Inferior parietal cortex (tissue), 1 donor: ENCODE results near the gene VPS72.

Source experiments
- DNase-seq: peaks from one replicate; pipeline ENCODE4 v3.0.0-alpha.2; 2016; ENCODE audit errors: extremely low spot score

The VPS72 gene

DNA sequence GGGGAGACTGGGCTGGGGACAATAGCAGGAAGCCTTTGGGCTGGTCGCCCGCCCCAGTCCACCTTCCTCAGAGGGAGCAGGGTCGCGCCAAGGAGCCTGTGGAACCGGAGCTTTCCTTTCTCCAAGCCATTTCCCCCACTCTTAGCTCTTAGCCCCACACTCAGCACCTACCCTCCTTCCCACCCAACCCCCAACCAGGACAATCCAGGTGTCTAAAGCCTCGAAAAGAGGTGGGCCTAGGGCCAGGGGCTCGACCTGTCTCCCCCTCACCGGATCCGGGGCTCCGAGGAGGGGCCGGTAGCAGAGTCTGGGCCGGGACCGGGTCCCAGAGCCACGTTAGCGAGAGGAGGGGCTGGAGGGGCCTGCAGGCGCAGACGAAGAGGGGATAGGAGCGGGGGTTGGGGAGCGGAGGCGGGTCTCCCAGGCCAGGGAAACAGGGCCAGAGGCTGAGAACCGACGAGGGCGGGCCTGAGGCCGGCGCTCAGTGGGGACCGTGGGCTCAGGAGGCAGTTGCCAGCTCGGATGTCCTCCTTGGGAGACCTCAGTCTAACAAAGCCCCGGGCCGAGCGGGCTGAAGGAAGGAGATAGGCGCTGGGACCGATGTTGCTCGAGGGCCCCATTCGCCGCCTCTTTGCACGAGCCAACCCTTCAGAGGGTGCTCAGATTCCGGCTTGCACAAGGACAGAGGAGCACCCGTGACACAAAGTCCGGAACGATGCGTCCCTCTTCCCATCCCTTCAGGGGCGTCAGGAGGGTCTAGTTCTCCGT lies 44.5 kb downstream of the VPS72 start:
- peak; percentile 25 for DNase-seq

DNA sequence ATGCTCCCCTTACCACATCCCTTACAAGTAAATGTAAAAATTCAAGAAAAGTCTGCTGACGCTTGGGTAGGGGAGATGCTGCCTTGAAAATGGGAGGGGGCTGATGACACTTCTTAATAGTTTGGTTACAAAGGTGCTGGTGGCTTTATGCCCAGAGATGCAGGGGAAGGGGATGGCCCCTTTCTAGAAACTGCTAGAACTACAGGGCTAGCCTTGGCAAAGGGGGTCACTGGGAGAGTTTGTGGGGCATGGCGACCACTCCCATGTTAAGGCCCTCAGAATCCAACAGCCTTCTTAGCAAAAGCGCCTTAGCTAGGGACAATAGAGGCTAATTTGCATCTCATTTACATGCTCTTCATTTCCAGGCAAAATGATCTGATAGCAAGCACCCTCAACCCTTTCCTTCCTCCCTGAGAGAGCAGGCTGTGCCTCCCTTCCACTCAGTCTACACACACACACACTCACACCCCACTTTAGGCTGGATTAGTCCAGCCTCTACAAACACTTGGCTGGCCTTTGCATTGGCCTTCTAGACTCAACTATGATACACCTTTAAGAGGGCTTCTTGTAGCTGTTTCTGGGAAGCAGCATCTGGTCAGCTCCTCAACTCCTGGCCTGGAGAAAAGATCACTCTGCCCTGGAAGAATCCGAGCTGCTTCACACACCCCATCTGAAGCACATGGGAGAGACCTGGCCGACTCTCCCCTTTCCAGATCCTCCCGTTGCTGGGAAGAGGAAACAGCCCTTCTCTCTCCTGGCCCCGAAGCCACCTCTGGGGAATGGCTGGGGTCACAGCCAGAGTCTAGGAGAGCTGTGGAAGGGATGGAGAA lies 45.3 kb downstream of the VPS72 start:
- no peak for DNase-seq

DNA sequence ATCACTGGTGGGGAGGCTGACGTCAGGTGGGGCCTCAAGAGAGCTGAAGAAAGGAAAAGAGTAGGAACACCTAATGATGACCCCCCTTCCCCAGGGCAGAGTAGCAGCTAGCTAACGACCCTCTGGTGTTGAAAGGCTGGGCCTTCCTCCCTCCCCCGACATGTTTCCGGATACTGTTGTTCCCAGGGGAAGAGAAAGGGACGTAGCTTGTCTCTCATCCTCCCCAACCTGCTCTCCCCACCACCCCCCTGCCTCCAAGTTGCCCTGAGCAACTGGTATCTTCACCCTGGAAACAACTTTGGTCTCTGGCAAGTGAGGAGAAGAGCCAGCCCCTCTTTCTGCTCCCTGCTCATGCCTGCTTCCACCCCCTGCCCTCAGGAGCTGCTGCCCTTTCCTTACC lies 46.0 kb downstream of the VPS72 start:
- DNase-seq: no peak

DNA sequence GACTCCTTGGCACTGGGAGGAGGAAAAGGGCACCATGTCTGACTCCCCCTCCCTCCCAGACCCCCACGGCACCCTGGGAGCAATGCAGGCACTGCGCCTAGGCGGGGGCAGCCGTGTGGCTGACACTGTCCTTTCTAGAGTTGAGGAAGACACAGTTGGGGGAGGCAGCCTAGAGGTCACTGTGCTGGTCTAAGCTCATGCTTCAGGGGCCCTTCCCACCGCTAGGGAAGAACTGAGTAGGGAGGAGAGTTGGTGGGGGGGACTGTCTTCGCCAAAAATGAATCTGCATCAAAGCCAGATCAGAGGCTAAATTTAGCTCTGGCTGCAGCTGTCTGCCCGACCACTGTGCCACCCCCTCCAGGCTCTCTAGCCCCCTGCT lies 47.0 kb downstream of the VPS72 start:
- DNase-seq: no peak

DNA sequence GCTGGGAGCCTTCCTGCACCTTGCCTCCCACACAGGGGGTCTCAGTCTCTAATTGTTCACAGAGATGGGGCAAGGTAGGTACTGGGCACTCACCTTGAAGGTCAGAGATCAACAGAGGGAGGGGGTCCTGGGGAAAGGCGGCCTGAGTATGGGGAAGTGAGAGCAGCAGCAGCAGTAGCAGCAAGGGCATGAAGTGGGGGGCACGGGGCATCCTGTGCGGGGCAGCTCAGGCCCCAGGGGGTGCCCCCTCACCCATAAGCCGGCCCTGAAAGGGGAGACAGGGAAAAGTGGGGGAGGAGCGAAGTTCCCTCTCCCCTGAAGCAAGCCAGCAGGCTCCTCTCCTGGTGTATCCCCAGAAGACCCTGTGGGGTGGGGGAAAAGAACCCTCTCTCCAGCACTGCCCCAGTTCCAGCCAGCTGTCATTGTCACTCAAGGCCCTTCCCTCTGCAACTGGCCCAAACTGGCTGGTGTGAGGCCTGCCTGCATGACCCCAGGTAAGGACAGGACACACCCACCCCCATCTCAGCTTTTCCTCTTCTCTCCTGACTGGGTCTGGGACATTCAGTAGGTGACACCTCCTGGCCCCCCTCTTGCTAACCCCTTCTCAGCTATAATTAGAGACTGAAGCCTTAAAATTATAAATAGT lies 47.5 kb downstream of the VPS72 start:
- no peak for DNase-seq

DNA sequence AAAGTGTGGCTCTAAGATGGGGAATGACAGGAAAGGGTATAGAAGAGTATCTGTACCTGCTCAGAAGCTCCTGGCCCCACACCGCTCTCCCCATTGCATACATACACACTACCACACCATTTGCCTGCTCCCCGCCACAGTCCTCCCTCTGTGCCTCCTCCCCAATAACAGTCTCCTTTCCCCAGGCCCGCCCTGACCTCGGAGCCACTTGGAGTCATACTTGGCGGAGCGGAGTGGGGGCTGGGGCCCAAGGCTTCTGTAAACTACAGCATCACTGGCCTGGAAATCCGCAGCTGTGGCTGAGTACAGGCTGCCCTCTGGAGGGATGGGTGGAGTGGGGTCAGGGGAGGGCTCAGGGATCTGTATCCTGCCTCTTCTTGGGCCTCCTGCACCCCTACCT lies 52.2 kb downstream of the VPS72 start:
- DNase-seq: no peak

DNA sequence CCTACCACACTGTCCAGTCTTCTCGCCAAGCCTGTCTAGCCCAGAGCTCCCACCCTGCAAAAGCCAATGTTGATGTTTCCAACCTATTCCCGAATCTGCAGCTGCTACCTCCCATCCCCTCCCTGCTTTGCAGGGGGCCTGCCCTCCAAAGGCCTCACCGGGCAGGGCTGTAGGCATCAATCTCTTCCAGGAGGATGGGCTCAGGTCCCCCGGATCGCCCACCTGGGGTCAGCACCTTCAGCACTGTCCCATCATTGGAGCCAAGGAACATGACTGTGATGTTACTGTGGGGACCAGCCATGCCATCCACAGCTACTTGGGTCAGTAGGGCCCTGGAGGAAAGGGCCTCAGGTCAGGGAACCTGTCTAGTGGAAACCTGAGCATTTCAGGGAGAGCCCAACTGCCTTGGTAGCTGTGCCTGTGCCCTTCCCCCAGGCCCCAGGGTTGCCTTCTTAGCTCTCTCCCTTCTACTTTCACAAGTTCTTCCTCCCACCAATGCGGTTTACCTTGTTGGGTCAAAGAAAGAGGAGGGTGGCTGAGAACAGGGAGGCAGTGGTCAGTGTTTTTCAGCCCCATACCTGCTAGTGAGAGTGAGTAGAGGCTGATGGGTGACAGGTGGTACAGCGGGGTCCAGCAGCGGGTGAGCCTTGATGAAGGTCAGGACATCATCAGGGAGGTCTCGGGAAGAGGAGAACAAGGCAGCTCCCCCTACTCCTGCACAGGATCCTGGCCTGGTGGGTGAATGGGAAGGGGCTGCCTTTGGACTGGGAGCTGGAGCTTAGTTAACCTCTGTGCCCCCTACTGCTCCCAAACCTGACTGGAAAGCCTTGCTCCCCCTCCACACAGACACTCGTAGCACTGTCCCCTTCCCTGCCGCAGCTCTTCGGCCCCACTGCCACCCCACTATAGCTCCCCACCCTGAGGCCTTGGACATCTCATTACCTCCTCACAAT lies 54.3 kb downstream of the VPS72 start:
- DNase-seq: no peak

DNA sequence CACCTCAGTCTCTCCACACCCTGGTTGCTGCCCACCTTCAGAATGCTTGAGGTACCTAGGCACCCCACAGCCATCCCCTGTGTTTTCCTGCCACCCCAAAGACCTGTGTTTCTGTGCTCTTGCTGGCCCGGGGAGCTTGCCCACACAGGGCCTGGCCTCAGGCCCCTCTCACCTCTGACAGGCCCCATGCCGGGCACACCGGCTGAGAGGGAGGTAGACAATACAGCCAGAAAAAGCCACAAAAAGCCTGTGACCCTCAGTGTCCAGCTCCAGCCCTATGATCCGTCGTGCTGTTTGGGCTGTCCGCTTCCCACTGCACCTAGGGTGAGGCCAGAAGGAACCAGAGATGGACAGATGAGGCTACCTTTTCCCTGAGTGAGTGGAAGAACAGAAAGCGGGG lies 55.0 kb downstream of the VPS72 start:
- no peak for DNase-seq

DNA sequence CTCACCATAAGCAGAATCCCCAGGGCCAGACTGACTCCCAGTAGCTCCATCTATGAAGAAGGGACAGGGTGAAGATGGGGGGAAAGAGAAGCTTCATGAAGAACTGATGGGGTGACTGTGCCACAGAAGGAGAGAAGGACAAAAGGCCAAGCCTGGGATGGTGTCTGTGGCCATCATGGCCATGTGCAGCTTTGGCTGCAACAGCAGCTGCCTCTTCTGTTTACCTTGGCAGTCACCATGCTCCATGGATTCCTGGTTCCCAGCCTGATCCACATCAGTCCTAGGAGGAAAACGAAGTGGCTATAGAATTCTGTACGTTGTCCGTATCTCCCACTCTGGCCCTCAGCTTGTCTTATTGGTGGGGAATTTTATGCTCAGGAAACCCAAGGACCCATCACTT lies 55.6 kb downstream of the VPS72 start:
- no peak for DNase-seq

DNA sequence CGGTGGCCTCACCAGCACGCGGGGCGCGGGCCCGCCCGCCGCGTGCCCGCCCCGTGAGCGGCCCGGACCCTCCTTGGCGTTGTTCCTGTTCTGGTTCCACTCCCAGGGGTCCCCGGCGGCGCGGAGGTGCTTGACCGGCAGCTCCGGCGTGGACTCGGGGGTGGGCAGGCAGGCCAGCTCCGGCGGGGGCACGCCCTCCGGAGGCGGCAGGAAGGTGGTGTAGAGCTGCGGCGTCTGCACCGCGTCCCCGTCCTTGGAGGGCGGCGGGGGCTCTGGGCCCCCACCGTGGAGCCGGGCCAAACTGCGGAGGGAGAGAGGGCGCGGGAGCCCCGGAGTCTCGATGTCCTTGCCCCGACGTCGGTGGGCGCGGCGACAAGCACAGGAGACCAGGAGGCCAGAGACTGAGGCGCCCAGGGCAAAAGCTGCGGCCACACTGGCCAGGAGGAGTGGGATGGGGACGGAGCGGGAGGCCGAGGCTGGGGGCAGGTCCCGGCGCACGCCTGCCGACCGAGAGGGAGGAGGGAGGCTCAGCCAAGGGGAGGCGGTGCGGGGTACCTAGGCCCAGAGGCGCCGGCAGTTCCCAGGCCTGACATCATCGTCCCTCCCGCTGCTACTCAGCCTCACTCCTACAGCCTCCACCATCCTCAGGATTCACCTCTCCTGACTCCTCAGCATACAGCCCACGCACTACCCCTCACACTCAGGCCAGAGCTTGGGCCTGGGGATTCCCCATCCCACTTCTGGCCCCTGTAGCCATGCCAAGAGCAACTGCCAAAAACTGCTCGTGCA lies 56.8 kb downstream of the VPS72 start:
- no peak for DNase-seq

DNA sequence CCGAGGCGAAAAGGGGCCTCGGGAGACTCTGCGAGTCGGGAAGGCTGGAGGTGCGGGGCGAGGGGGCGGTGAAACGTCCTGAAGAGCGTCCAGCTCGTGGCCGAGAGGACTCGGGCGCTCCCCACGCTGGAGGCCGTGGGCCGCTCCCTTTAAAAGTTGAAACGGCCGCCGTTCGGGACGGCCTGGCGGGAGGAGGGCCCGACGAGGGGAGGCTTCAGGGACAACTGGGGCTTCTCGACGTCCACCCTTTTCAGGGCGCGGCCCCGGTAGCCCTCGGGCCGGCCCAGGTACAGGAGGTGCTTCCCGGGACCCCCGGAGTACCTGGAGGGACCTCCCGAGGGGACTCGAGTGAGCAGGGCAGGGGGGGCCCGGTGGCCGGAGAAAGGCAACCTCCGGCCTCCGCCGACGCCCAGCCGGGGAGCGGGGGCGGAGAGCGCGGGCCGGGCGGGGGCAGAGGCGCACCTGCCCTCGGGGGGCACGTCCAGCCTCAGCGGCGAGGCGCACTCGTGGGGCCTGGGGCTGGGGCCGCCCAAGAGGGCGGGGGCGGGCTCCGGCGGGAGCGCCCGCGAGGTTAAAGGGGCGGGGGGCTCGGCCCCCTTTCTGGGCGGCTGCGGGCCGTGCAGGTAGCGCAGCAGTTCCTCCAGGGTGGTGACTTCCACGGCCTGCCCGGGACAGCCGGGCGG lies 57.5 kb downstream of the VPS72 start:
- DNase-seq: no peak

DNA sequence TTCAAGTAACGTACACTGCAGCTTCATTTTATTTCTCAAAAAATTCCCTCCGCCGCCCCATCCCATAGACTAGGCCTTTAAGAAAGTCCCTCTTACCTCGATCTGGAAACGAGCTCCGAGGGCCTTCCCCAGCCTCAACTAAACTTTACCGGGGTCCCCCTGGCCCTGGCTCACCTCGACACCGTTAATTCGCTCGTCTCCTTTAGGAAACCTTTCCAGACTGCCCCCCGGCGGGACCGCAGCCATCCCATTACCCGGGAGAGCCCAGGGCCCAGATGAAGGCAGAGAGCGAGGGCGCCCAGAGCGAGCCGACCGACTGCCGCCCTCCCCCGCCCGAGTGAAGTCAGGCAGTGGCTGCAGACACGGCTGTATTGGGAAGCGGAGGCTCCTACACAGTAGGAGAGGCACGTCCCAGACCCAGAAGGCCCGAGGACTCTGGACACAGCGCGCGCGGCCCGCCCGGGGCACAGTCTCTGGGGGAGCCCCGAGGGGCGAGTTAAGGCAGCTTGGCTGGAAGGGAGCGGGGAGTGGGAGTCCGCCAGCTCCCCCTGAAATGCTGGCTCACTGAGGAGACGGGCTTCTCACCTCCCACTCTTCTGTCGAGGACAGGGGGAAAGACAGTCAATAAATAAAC lies 58.2 kb downstream of the VPS72 start:
- no peak for DNase-seq

DNA sequence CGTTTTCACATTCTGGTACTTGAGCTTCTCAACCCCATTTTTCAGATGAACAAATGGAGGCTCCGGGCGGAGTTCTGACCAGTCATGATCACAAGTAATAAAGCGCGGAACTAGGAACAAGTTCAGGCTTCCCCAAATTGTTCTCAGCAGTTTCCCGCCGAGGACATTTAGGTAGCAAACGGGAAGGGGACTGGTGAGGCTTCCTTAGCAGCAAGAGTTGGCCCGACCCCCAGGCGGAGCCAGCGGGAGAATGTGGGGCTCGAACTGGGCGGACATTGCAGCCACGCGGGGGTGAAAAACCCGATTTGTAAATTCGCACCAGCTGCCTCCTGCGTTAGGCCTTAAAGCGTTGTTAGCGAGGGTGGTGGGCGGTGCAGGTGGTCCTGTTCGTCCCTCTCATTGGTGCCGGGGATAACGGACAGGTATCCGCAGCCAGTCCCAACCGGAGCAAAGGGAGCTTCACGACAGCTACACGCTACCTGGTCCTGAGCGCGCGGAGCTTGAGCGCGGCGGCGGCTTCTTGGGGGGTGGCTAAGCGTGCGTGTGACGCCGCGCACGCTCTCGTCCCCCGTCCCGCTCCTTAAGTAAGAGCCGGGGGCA lies 58.9 kb downstream of the VPS72 start:
- peak; percentile 66 for DNase-seq

DNA sequence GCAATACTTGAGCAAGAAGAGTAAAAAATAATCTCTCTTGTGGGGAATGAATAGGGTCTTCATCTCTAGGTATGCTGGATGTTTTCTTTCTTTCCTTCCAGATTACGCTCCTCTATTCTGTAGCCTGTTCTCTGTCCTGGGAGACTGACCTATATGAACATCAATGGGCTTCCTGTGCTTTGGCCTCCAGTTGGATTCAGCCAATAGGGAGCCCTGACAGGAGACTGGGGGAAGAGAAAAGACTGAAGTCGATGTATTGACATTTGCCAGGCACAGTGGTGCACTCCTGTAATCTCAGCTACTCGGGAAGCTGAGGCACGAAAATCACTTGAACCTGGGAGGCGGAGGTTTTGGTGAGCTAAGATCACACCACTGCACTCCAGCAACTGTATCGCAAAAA lies 61.2 kb downstream of the VPS72 start:
- DNase-seq: no peak
